ENCODE data around the gene CUEDC1. TPM values are rescaled to one million over a fixed set of nuclear protein-coding genes. Genes with fewer than 3 reads are reported as not detected.

CUEDC1 gene
- total RNA-seq, 4 donors from 2014 or later, result 7.5 to 14.3 (median 12.7) TPM

Other genes with a start within 250 kb of the CUEDC1 start
- not detected for gene CCDC182, start 210.1 kb downstream of the CUEDC1 start, total RNA-seq
- 10 to 100 TPM; 12.2 to 17.8 (median 15.0) TPM for gene MRPS23, start 105.4 kb downstream of the CUEDC1 start, total RNA-seq
- gene VEZF1, start 32.8 kb upstream of the CUEDC1 start, total RNA-seq, result 10 to 100 TPM; 30.3 to 56.1 (median 46.6) TPM
- 100 to 1,000 TPM in 2 of 4 donors, 10 to 100 TPM in 2; 82.3 to 128 (median 104) TPM for gene SRSF1, start 51.8 kb upstream of the CUEDC1 start, total RNA-seq
- 10 to 100 TPM in 3 of 4 donors, 1 to 10 TPM in 1; 9.7 to 14.3 (median 10.9) TPM for gene DYNLL2, start 128.0 kb upstream of the CUEDC1 start, total RNA-seq
- under 1 TPM in 1 of 4 donors, not detected in 3; 0.17 TPM for gene OR4D1, start 193.0 kb upstream of the CUEDC1 start, total RNA-seq
- not detected for gene OR4D2, start 211.6 kb upstream of the CUEDC1 start, total RNA-seq
- not detected for gene EPX, start 237.3 kb upstream of the CUEDC1 start, total RNA-seq

Data from lower leg skin (tissue), 4 donors.